ENCODE measurements around the gene EXOC4.

DNA sequence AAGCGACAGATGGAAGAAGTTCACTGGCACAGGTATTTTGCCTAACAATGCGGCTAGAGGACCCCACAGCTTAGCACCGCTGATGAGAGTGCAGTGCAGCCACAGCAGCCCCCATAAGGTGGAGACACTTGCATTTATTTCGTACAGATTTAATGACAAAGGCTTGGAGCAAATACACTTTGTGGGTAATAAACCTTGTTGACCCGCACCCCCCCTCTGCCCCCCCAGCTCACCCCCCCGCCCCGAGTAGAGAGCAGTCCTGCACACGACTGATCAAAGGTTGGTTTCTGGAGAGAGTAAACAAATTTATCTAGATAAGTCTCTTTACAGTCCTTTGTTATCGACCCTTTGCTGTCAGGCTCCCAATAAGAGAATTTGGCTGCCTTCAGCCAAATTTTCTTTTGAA, 777.6 kb downstream of the EXOC4 start:
- TF ChIP-seq, protein P1, sequence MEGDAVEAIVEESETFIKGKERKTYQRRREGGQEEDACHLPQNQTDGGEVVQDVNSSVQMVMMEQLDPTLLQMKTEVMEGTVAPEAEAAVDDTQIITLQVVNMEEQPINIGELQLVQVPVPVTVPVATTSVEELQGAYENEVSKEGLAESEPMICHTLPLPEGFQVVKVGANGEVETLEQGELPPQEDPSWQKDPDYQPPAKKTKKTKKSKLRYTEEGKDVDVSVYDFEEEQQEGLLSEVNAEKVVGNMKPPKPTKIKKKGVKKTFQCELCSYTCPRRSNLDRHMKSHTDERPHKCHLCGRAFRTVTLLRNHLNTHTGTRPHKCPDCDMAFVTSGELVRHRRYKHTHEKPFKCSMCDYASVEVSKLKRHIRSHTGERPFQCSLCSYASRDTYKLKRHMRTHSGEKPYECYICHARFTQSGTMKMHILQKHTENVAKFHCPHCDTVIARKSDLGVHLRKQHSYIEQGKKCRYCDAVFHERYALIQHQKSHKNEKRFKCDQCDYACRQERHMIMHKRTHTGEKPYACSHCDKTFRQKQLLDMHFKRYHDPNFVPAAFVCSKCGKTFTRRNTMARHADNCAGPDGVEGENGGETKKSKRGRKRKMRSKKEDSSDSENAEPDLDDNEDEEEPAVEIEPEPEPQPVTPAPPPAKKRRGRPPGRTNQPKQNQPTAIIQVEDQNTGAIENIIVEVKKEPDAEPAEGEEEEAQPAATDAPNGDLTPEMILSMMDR (IDR thresholded peaks at IDR 0.05): no peak
- TF ChIP-seq POLR2AphosphoS5 (IDR thresholded peaks at IDR 0.05): no peak
